Hematopoietic multipotent progenitor cell treated with erythropoietin and hydrocortisone succinate and interleukin-3 and kit ligand, for 4 days (in vitro differentiated cells): Measurements from ENCODE around the gene MPG.
A peak's percentile ranks its signal among the peaks of the same experiment; 100 is the strongest.
"Not testable (repeated sequence)": the region's sequence is repeated elsewhere in the genome, so short reads cannot be mapped to it uniquely, and the experiment has no call there.

Experiments used
- DNase-seq: peaks from one replicate; pipeline ENCODE4 v3.0.0-alpha.2; 2015

MPG gene

GRCh38 chr16:114327-114726 lies 36.3 kb downstream of the MPG start:
- DNase-seq: no peak

- no peak for DNase-seq
Observed at GRCh38 chr16:116015-116414, 38.0 kb downstream of the MPG start.

DNA sequence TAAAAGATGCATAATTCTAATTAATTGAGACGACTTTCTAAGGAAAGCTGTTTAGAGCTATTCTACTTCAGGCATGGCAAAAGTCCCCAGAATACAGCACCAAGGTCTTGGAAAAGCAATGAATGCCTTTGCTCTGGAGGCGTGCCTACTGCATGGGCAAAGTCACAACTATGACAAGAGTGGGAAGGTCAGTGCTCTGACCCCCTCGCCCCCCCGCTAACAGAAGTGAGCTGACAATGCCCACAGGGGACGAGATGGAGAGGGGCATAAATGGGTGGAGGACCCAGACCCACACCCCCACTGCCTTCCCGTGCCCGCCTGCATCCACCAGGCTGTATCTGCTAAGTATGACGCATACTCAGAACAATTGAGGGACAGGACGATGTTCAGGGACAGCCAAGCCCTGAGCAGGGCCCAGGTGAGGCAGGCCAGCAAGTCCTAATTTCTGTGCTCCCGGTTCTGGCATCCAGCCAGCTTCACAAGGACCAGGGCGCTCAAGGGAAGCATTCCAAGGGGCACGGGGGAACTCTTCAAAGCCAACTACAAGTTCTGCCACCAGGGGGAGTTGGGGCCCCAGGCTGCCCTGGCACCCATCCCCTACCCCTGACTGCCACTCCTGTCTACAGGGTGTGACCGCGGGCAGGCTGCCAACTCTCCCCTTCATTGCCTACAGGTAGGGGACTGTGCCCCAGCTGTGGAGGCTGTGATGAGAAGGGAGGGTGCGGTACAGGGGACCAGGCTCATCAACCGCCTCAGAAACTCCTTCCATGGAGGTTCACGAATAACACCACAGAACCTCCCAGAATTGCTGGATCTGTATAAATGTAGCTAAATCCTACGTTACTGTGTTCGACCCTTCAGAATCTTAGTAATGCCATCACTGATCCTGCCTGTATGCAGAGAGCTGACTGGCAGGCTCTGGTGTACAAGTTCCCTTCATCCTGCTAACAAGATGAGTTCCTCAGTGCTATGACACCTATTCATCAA lies 39.6 kb downstream of the MPG start:
- DNase-seq: peak; percentile 88

GRCh38 chr16:118857-119256 lies 40.8 kb downstream of the MPG start:
- no peak for DNase-seq

- DNase-seq: no peak
Observed at GRCh38 chr16:119295-119694, 41.3 kb downstream of the MPG start.

- peak; percentile 73 for DNase-seq
Observed at GRCh38 chr16:119835-120491, 41.9 kb downstream of the MPG start.

- no peak for DNase-seq
Observed at GRCh38 chr16:120756-121155, 42.7 kb downstream of the MPG start.

GRCh38 chr16:122361-122760 lies 44.3 kb downstream of the MPG start:
- no peak for DNase-seq

GRCh38 chr16:123558-124350 lies 45.7 kb downstream of the MPG start:
- DNase-seq: not testable (repeated sequence)

GRCh38 chr16:125011-125410 lies 47.0 kb downstream of the MPG start:
- DNase-seq: no peak

GRCh38 chr16:129075-129474 lies 51.0 kb downstream of the MPG start:
- no peak for DNase-seq

DNA sequence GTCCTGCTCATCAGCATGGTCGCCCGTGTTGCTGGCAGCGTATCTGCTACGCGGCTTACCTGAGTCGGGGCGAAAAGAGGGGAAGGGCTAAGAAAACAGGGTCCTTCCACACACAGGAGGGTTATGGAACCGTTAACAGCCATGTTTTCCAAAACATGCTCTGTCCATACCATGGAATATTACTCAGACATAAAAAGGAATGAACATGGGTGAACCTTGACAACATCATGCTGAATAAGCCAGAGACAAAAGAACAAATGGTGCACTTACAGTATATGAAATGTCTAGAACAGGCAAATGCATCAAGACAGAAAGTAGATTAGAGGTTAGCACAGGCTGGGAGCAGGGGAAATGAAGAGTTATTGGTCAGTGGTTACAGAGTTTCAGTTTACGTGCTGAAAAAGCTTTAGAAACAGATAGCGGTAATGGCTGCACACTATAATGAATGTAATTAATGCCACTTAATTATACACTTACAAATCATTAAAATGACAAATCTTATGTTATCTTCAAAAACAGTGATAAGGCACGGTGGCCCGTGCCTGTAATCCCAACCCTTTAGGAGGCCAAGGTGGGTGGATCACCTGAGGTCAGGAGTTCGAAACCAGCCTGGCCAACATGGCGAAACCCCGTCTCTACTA lies 52.6 kb downstream of the MPG start:
- DNase-seq: no peak

DNA sequence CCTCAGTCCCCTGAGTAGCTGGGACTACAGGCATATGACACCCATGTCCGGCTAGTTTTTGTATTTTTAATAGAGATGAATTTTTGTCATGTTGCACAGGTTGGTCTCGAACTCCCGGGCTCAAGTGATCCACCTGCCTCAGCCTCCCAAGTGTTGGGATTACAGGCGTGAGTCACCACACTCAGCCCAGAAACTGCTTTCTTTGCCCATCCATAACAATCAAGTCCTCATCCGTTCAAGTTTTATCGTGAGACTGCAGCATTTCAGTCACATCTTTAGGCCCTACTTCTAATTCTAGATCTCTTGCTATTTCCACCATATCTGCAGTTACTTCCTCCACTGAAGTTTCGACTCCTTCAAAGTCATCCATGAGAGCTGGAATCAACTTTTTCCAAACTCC lies 54.1 kb downstream of the MPG start:
- DNase-seq: no peak

- DNase-seq: no peak
Observed at GRCh38 chr16:133716-134115, 55.7 kb downstream of the MPG start.
